Measurements from ENCODE around the gene S1PR2. TPM values are rescaled to one million over a fixed set of nuclear protein-coding genes. Genes with fewer than 3 reads are reported as not detected.
"Not testable (repeated sequence)": the region's sequence is repeated elsewhere in the genome, so short reads cannot be mapped to it uniquely, and the experiment has no call there.

S1PR2 gene
- total and polyA plus RNA-seq, 3 experiments from 2014 or later = 2.2 to 19.9 (median 18.4) TPM

- no peaks in the 10 kb centered on the region for H3K4me1 Mint-ChIP-seq
- no peaks in the 10 kb centered on the region for H3K27me3 ChIP-seq (ENCODE audit: insufficient read depth, low read length, poor library complexity, severe bottlenecking)
- CTCF ChIA-PET = interaction anchor here (1.2 kb wide), 1 partner anchor 231 kb away, joined by 3 read pairs; no protein-coding TSS in a partner anchor
These were observed 25.5 kb downstream of the S1PR2 start for GRCh38 chr19:10205636-10206035.

GRCh38 chr19:10203686-10204085, 27.4 kb downstream of the S1PR2 start:
- Histone ChIP-seq H3K4me3 (ENCODE audit: low read length) (no peak overlapping the region), H3K9me3 (ENCODE audit: low read length) (no peaks in the 10 kb centered on the region), H3K4me1 (ENCODE audit: insufficient read depth, low read length) (no peaks in the 10 kb centered on the region), H3K27ac (ENCODE audit: low read depth, low read length) (no peak overlapping the region), H3K36me3 (ENCODE audit: insufficient read depth, low read length) (no peaks in the 10 kb centered on the region), H3K27me3 (ENCODE audit: insufficient read depth, low read length, poor library complexity, severe bottlenecking) (no peaks in the 10 kb centered on the region)
- POLR2A ChIA-PET = no interaction called here
- H3K9me3 Mint-ChIP-seq = peaks cover 0 to 3% (median 0%) of the 10 kb centered on the region in 5 donors
- no peak overlapping the region for H3K4me3 Mint-ChIP-seq
- H3K27ac Mint-ChIP-seq = peak overlapping the region in 1 of 8 donors; percentile 8
- H3K36me3 Mint-ChIP-seq = peaks cover 0 to 4% (median 2%) of the 10 kb centered on the region in 3 donors
- no peaks in the 10 kb centered on the region for H3K27me3 Mint-ChIP-seq
- no peak for DNase-seq
- CTCF ChIA-PET = no interaction called here
- peaks cover 3 to 10% (median 9%) of the 10 kb centered on the region in 3 donors for H3K4me1 Mint-ChIP-seq

More at GRCh38 chr19:10205636-10206035, 25.5 kb downstream of the S1PR2 start:
- H3K36me3 Mint-ChIP-seq = peaks cover 0 to 4% (median 2%) of the 10 kb centered on the region in 3 donors
- H3K4me1 ChIP-seq (ENCODE audit: insufficient read depth, low read length) = no peaks in the 10 kb centered on the region
- POLR2A ChIA-PET = no interaction called here
- no peak overlapping the region for H3K4me3 Mint-ChIP-seq
- no peak overlapping the region for H3K4me3 ChIP-seq (ENCODE audit: low read length)
- H3K9me3 ChIP-seq (ENCODE audit: low read length) = no peaks in the 10 kb centered on the region
- no peak for DNase-seq
- no peak overlapping the region for H3K27ac ChIP-seq (ENCODE audit: low read depth, low read length)
- H3K9me3 Mint-ChIP-seq = peaks cover 0 to 3% (median 0%) of the 10 kb centered on the region in 5 donors
- H3K27me3 Mint-ChIP-seq = no peaks in the 10 kb centered on the region
- no peak overlapping the region for H3K27ac Mint-ChIP-seq
- H3K36me3 ChIP-seq (ENCODE audit: insufficient read depth, low read length) = no peaks in the 10 kb centered on the region

DNA sequence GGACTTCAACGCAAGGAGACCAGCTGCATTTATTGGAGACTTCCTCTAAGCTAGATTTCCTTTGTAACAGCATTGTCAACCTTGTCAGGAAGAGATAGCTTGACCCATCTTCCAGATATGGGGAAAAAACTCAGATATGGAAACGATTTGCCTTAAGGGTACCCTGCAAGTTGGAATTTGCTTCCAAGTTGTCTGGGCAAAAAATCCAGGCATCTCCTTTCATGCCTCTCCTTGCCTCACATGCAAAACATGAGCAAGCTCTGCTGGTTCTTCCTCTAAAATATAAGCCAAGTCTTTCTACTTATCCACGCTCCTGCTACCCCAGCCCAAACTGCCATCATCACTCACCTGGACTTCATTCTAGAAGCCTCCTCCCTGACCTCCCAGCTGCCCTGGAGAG, 30.0 kb downstream of the S1PR2 start:
- peaks cover 4 to 18% (median 16%) of the 10 kb centered on the region in 3 donors for H3K4me1 Mint-ChIP-seq
- POLR2A ChIA-PET = no interaction called here
- H3K27ac ChIP-seq (ENCODE audit: low read depth, low read length) = no peak overlapping the region
- H3K27me3 ChIP-seq (ENCODE audit: insufficient read depth, low read length, poor library complexity, severe bottlenecking) = no peaks in the 10 kb centered on the region
- no peak for DNase-seq
- CTCF ChIA-PET = interaction anchor here (0.9 to 2.7 kb wide), 3 partner anchors 27 to 57 kb away, joined by 3 to 9 read pairs (median 4); no protein-coding TSS in a partner anchor
- no peak overlapping the region for H3K4me3 ChIP-seq (ENCODE audit: low read length)
- no peak overlapping the region for H3K4me3 Mint-ChIP-seq
- no peaks in the 10 kb centered on the region for H3K27me3 Mint-ChIP-seq
- H3K36me3 ChIP-seq (ENCODE audit: insufficient read depth, low read length) = no peaks in the 10 kb centered on the region
- H3K9me3 Mint-ChIP-seq = no peaks in the 10 kb centered on the region
- H3K4me1 ChIP-seq (ENCODE audit: insufficient read depth, low read length) = no peaks in the 10 kb centered on the region
- no peak overlapping the region for H3K27ac Mint-ChIP-seq
- H3K9me3 ChIP-seq (ENCODE audit: low read length) = no peaks in the 10 kb centered on the region
- H3K36me3 Mint-ChIP-seq = no peaks in the 10 kb centered on the region

DNA sequence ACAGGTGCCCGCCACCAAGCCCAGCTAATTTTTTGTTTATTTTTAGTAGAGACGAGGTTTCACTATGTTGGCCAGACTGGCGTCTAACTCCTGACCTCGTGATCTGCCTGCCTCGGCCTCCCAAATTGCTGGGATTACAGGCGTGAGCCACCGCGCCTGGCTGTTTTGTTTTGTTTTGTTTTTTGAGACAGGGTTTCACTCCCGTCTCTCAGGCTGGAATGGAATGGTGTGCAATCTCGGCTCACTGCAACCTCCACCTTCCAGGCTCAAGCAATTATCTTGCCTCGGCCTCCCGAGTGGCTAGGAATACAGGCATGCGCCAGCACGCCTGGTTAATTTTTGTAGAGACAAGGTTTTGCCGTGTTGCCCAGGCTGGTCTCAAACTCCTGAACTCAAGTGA, 31.0 kb downstream of the S1PR2 start:
- H3K27me3 ChIP-seq (ENCODE audit: insufficient read depth, low read length, poor library complexity, severe bottlenecking); POLR2A ChIA-PET; H3K9me3 Mint-ChIP-seq; H3K27ac ChIP-seq (ENCODE audit: low read depth, low read length); H3K9me3 ChIP-seq (ENCODE audit: low read length); H3K4me3 Mint-ChIP-seq; H3K4me1 ChIP-seq (ENCODE audit: insufficient read depth, low read length); H3K27me3 Mint-ChIP-seq; H3K36me3 Mint-ChIP-seq; H3K36me3 ChIP-seq (ENCODE audit: insufficient read depth, low read length); H3K4me3 ChIP-seq (ENCODE audit: low read length); DNase-seq: not testable (repeated sequence)
- Mint-ChIP-seq H3K4me1 (peaks cover 5 to 21% (median 19%) of the 10 kb centered on the region in 3 donors), H3K27ac (peak overlapping the region in 1 of 8 donors; percentile 43)
- CTCF ChIA-PET = interaction anchor here (0.5 to 2.7 kb wide), 2 partner anchors 10 to 50 kb away, joined by 3 to 9 read pairs; no protein-coding TSS in a partner anchor

DNA sequence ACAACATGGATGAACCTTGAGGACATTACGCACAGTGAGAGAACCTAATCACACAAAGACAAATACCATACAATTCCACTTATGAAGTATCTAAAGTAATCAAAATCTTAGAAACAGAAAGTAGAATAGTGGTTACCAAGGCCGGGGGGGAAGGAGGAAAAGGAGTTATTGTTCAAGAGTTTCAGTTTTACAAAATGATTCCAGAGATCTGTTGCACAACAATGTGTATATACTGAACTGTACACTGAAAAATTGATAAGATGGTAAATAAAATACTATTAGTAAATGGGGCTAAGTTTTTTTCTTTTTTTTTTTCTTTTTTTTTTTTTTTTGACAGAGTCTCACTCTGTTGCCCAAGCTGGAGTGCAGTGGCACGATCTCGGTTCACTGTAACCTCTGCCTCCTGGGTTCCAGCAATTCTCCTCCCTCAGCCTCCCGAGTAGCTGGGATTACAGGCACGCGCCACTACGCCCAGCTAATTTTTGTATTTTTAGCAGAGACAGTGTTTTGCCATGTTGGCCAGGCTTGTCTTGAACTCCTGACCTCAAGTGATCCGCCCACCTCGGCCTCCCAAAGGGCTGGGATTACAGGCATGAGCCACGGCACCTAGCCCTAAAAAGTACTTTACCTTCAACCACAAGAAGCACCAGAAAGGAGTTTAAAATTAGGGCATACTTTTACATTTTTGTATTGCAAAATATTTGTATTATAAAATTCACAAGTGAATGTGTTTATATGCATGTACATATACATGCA, 32.1 kb downstream of the S1PR2 start:
- ChIA-PET CTCF (interaction anchor here (0.5 to 2.7 kb wide), 3 partner anchors 8 to 51 kb away, joined by 3 to 9 read pairs (median 3); no protein-coding TSS in a partner anchor), POLR2A (interaction anchor here (0.6 kb wide), 2 partner anchors 36 to 208 kb away, joined by 3 read pairs; no protein-coding TSS in a partner anchor)
- H3K27ac Mint-ChIP-seq = peak overlapping the region; percentile 10 to 92 (median 54)
- H3K36me3 ChIP-seq (ENCODE audit: insufficient read depth, low read length); H3K9me3 Mint-ChIP-seq; H3K4me3 ChIP-seq (ENCODE audit: low read length); H3K27me3 ChIP-seq (ENCODE audit: insufficient read depth, low read length, poor library complexity, severe bottlenecking); H3K4me1 ChIP-seq (ENCODE audit: insufficient read depth, low read length); H3K9me3 ChIP-seq (ENCODE audit: low read length); H3K27ac ChIP-seq (ENCODE audit: low read depth, low read length); H3K27me3 Mint-ChIP-seq; H3K36me3 Mint-ChIP-seq: not testable (repeated sequence)
- DNase-seq = peak in 1 of 5 donors; percentile 13
- H3K4me3 Mint-ChIP-seq = peak overlapping the region; percentile 35 to 71 (median 58)
- peaks cover 9 to 25% (median 24%) of the 10 kb centered on the region in 3 donors for H3K4me1 Mint-ChIP-seq

- Histone ChIP-seq H3K27ac (ENCODE audit: low read depth, low read length) (peak overlapping the region; percentile 19), H3K9me3 (ENCODE audit: low read length) (no peaks in the 10 kb centered on the region), H3K27me3 (ENCODE audit: insufficient read depth, low read length, poor library complexity, severe bottlenecking) (no peaks in the 10 kb centered on the region), H3K4me1 (ENCODE audit: insufficient read depth, low read length) (peaks cover 21% of the 10 kb centered on the region), H3K36me3 (ENCODE audit: insufficient read depth, low read length) (peaks cover 2% of the 10 kb centered on the region), H3K4me3 (ENCODE audit: low read length) (peak overlapping the region; percentile 61)
- ChIA-PET POLR2A (interaction anchor here (1.1 kb wide), 1 partner anchor 52 kb away, joined by 5 read pairs; no protein-coding TSS in a partner anchor), CTCF (interaction anchor here (1.0 to 1.9 kb wide), 3 partner anchors 55 to 82 kb away, joined by 3 to 7 read pairs (median 3); partner anchors contain the start of gene EIF3G)
- DNase-seq = no peak
- Mint-ChIP-seq H3K27me3 (no peaks in the 10 kb centered on the region), H3K27ac (peak overlapping the region; percentile 79 to 91 (median 87)), H3K4me1 (peaks cover 19 to 53% (median 42%) of the 10 kb centered on the region in 3 donors), H3K9me3 (no peaks in the 10 kb centered on the region), H3K36me3 (peaks cover 0 to 16% (median 3%) of the 10 kb centered on the region in 3 donors), H3K4me3 (peak overlapping the region; percentile 89 to 97 (median 94))
These were observed 36.0 kb downstream of the S1PR2 start for GRCh38 chr19:10195199-10195519.

DNA sequence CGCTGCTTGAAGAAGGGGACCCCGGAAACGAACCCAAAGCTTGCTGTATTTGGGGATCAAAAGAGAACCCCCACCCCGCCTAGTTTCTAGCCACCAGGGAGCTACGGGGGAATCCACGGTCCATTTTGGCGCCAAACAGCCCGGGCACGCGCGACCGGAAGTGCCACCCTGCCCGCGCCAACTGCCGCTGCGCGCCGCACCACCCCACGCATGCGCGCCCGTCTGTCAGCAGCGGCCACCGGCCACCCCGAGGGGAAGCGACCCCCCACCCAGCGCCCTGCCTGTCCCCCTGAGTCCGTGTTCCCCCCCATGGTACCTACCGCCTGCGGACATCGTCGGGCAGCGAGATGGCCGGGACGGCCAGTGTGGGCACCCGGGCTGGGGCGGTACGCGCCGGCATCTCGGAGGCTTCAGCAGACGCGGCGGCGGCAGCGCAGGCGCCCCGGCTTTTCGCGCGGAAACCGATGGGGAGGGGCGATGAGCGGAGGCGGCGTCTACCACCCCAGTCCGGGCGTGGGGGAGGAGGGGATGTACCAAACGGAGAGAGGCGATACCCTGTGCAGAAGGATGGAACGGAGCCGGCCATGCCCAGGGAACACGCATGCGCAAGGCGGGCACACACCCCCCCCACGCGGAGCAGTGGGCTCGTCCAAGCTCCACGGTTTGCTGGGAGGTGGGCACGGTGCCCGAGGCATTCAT, 36.5 kb downstream of the S1PR2 start, which contains the start of gene DNMT1:
DNMT1 (minus strand) TSS at position 454 of the 699 bp plus-strand sequence; CDS start at position 400, 54 bp downstream.
- Histone ChIP-seq H3K4me1 (ENCODE audit: insufficient read depth, low read length) (peaks cover 26% of the 10 kb centered on the region), H3K9me3 (ENCODE audit: low read length) (no peaks in the 10 kb centered on the region), H3K36me3 (ENCODE audit: insufficient read depth, low read length) (peaks cover 7% of the 10 kb centered on the region), H3K27ac (ENCODE audit: low read depth, low read length) (peak within 1 kb of the TSS; percentile 68), H3K27me3 (ENCODE audit: insufficient read depth, low read length, poor library complexity, severe bottlenecking) (no peaks in the 10 kb centered on the region), H3K4me3 (ENCODE audit: low read length) (peak within 1 kb of the TSS; percentile 61)
- ChIA-PET POLR2A (interaction anchor here (0.5 to 1.1 kb wide), 5 partner anchors 42 to 828 kb away, joined by 3 to 6 read pairs (median 4); no protein-coding TSS in a partner anchor), CTCF (interaction anchor here (1.0 to 1.9 kb wide), 3 partner anchors 51 to 81 kb away, joined by 3 to 7 read pairs (median 3); no protein-coding TSS in a partner anchor)
- Mint-ChIP-seq H3K36me3 (peaks cover 0 to 21% (median 3%) of the 10 kb centered on the region in 3 donors), H3K4me1 (peaks cover 24 to 58% (median 47%) of the 10 kb centered on the region in 3 donors), H3K27me3 (no peaks in the 10 kb centered on the region), H3K27ac (peak within 1 kb of the TSS; percentile 86 to 95 (median 94)), H3K9me3 (no peaks in the 10 kb centered on the region), H3K4me3 (peak within 1 kb of the TSS; percentile 89 to 97 (median 94))
- DNase-seq = peak; percentile 92 to 96 (median 94)
